ENCODE results near the gene ZFAND3. TPM values are rescaled to one million over a fixed set of nuclear protein-coding genes. Genes with fewer than 3 reads are reported as not detected.

ZFAND3 gene
- total RNA-seq, 1 experiment from 2014 or later: 34.7 TPM

DNA sequence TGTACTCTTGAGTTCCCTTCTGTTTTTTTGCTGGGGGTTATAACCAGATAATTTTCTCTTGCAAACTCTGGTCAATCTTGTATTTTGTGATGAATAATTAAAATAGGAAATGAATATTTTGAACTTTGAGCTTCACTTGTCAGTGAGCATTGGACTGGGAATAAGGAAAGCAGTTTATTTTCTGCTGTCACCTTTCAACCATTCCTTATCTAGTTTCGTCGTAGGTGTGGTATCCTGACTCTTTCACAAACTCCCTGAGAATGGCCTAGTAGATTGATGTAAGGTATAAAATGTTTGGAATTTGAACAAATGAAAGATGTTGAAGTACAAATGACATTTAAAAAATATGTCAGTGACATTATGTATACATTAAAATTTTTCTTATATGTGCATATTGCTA, 98.0 kb downstream of the ZFAND3 start:
- no peak for DNase-seq (ENCODE audit: low spot score)
- in situ Hi-C loops (cut with HindIII; ENCODE audit: low sequenced_read_pairs): no loop called here

DNA sequence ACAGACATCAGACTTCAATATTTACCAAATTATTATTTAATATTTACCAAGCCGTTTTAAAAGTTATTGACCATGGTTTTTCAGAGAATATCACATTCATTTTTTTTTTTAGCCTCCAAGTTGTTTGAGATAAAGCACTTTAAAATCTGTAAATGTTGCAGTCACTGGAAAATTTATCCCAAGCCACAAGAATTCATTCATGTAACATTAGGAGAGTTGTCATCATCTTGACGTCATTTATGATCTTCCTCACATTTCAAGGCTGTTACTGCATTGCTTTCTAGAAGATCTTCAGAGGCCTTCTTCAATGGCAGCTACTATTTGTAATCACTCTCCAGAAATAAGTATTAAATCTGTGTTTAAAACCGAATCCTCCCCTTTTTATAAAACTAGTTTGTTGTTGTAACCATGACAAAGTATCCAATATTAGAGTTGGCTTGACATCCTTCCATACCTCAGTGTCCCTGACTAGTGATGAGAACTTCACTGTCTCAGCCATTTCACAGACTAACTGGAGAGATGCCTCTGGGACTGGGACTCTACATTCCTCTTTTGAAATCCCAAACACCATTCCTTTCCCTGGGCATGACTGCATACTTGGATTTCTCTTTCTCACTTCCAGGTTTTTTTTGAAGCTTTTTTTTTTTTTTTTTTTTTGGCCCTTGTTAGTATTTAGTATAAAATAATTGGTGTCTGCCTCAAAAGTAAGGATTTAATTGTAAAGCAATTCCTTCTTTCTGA, 100.1 kb downstream of the ZFAND3 start:
- in situ Hi-C loops (cut with HindIII; ENCODE audit: low sequenced_read_pairs): no loop called here
- no peak for DNase-seq (ENCODE audit: low spot score)

DNA sequence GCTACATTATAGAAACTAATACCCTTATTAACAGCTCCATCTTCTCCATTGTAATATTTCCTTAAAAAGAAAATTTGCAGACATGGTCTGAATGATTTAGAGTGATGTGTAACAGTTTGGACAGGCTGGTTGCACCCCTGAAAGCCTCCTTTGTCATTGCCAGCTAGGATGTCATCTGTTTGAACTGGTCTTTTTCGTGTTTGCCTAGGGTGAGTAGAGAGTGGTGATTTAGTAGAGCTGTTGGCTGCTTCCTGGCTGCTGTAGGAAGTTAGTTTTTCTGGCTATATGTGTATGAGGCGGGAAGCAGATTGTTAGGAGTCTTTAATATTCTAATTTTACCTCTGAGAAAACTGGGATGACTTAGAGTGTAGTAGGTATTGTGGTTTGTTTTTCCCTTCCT, 101.1 kb downstream of the ZFAND3 start:
- in situ Hi-C loops (cut with HindIII; ENCODE audit: low sequenced_read_pairs): no loop called here

DNA sequence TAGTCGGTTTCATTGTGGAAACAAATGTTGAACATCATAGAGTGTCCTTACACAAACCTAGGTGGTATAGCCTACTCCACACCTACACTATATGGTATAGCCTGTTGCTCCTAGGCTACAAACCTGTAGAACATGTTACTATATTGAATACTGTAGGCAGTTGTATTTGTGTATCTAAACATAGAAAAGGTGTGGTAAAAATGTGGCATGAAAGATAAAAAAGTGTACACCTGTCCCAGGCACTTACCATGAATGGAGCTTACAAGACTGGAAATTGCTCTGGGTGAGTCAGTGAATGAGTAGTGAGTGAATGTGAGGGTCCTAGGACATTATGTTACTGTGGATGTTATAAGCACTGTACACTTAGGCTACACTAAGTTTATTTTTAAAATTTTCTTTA, 103.0 kb downstream of the ZFAND3 start:
- no peak for DNase-seq (ENCODE audit: low spot score)
- in situ Hi-C loops (cut with HindIII; ENCODE audit: low sequenced_read_pairs): no loop called here

More for the DNA sequence above, 101.1 kb downstream of the ZFAND3 start:
- DNase-seq (ENCODE audit: low spot score): no peak

DNA sequence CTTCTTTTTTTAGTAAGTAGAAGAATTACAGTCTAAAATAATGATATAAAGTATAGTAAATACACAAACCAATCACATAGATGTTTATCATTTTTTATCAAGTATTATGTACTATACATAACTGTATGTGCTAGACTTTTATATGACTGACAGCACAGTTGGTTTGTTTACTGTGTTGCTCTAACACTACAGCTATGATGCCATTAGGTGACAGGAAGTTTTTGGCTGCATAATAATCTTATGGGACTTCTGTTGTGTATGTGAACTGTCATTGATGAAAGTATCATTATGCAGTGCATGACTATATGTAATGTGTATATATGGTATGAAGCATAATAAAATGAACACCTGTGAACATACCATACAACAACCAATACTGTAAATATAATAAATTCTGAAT, 104.0 kb downstream of the ZFAND3 start:
- DNase-seq (ENCODE audit: low spot score): no peak
- in situ Hi-C loops (cut with HindIII; ENCODE audit: low sequenced_read_pairs): no loop called here

DNA sequence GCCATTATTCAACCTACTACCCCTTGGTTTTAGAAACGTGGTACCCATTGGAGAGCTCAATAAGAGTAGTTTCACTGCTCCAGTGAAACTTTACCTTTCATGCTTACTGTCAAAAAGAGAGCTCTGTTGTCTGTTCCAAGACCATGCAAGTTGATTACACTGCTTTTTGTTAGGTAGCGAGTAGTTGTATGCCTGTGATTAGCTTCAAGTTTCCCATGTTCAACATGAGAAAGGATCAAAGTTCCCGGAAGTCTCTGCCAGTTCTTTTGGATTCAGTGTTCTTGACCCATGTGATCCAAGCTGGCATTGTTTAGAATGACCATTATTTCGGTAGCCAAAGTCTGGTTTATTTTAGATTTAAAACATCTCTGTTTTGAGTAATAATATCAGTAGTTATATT, 107.1 kb downstream of the ZFAND3 start:
- DNase-seq (ENCODE audit: low spot score): no peak
- in situ Hi-C loops (cut with HindIII; ENCODE audit: low sequenced_read_pairs): no loop called here

DNA sequence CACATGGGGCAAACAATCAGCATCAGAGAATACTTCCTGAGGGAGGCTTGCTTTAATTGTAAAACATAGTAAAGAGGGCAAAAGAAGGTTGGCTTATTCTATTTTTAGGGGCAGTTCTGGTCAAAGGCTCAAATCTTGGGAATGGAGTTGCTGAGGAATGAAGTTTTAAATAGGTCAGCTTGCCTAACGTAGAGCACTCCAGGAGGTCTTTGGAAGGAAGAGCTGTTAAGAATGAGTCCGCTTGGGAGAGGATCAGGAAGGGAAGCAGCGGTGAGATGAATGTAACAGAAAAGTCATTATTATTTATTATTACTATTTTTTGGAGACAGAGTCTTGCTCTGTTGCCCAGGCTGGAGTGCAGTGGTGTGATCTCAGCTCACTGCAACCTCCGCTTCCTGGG, 108.7 kb downstream of the ZFAND3 start:
- DNase-seq (ENCODE audit: low spot score): no peak
- in situ Hi-C loops (cut with HindIII; ENCODE audit: low sequenced_read_pairs): no loop called here

DNA sequence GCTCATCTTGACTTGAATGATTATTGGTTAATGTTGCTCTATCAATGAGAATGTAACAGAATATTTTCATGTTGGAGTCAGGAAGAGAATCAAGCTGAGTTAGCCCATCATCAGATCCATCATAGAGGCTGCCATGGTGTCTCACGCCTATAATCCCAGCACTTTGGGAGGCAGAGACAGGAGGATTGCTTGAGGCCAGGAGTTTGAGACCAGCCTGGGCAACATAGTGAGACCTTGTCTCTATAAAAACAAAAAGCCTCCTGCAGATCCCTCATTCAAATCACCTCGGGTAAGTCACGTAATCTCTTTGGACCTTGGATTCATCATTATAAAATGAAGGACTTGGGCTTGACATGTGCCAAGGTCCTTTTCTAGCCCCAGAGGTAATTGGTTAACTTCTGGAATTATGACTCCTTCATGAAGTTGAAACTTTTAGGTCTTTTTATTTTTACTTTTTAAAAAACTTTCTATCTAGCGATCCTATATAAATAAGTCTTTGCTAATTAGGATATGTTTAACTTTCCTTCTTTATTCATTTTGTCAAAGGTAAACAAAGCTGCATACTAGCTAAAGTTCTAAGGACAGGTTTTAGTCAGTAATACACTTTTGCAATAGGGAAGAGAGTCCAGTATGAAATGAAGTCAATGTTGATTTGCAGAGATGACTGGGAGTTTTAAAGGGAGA, 110.9 kb downstream of the ZFAND3 start:
- in situ Hi-C loops (cut with HindIII; ENCODE audit: low sequenced_read_pairs): no loop called here
- DNase-seq (ENCODE audit: low spot score): no peak

DNA sequence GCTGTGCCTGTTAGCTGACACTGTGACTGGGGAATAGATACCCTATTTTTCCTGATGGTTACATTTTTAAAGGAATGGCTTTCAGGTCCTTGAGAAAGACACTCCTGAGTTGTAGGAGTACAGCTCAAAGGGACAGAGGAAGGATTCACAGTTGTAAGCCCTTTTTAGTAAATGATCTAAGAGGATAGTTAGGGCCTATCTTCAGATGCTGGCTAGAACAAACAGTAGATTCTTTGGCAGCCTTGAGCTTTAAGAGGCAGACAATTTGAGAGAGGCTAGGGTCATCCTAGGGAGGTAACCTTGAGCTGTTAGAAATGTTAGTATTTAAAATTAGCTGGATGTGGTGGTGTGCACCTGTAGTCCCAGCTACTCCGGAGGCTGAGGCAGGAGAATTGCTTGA, 111.5 kb downstream of the ZFAND3 start:
- in situ Hi-C loops (cut with HindIII; ENCODE audit: low sequenced_read_pairs): no loop called here
- DNase-seq (ENCODE audit: low spot score): no peak

DNA sequence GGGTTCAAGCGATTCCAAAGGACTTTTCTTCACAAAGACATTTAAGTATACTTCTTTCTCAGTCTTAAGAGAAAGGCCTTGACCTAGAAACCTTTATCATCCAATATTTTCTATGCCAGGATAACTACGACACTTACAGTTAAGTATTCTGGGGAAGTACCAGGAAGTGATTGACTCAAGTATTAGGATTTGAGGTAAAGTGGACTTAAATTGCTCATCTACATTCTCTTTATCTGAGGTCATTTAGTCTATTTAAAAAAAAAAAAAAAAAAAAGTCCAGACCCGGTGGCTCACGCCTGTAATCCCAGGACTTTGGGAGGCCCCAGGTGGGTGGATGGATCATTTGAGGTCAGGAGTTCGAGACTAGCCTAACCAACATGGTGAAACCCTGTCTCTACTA, 114.7 kb downstream of the ZFAND3 start:
- in situ Hi-C loops (cut with HindIII; ENCODE audit: low sequenced_read_pairs): no loop called here
- no peak for DNase-seq (ENCODE audit: low spot score)

DNA sequence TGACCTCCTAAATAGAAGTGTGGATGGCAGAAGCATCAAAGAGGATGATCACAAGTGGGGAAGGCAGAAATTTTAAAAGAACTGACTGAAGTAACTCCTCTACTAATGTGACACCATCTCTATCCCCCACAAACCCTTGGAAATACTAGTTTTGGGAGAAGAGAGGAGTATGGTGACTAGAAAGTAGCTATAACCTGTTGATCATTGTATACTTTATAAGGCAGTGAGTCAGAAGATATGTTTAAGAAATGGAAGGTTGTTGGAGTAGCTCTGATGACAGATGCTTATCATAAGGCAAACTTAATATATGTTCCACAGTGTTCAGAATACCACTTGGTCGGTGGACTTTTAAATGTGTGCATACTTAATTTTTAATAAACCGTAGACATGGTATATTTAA, 116.6 kb downstream of the ZFAND3 start:
- DNase-seq (ENCODE audit: low spot score): no peak
- in situ Hi-C loops (cut with HindIII; ENCODE audit: low sequenced_read_pairs): no loop called here

DNA sequence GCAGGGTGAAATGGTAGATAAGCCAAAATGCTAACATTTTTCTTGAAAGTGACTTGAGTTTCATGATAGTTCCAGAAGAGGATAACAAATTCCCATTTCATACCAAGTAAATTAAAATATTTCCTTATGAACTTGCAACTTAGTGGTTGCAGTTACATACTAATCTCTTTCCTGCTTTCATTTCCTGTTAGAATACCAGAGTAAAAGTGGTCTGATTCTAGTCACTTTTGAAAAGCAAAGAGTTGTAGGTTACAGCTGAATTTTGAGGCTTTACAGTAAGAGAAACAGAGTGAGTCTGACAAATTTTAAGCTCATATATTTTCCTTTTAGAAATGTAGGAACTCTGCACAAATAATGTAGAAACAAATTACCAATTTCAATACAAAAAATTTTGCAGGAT, 117.4 kb downstream of the ZFAND3 start:
- in situ Hi-C loops (cut with HindIII; ENCODE audit: low sequenced_read_pairs): no loop called here
- no peak for DNase-seq (ENCODE audit: low spot score)

DNA sequence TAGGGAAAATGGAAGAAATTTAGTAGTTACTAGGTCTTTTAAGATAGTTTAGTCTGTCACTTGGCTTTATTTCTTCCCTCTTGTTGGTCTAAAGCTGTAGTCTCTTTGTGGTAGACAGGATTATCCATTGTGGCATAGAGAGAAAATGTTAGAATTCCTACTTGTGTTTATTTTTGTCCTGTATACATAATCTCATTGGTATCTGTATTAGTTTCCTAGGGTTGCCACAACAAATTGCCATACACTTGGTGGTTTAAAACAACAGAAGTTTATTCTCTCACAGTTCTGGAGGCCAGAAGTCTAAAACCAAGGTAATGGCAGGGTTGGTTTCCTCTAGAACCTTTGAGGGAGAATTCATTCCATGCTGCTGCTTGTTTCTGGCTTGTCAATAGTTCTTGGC, 119.4 kb downstream of the ZFAND3 start:
- in situ Hi-C loops (cut with HindIII; ENCODE audit: low sequenced_read_pairs): no loop called here

DNA sequence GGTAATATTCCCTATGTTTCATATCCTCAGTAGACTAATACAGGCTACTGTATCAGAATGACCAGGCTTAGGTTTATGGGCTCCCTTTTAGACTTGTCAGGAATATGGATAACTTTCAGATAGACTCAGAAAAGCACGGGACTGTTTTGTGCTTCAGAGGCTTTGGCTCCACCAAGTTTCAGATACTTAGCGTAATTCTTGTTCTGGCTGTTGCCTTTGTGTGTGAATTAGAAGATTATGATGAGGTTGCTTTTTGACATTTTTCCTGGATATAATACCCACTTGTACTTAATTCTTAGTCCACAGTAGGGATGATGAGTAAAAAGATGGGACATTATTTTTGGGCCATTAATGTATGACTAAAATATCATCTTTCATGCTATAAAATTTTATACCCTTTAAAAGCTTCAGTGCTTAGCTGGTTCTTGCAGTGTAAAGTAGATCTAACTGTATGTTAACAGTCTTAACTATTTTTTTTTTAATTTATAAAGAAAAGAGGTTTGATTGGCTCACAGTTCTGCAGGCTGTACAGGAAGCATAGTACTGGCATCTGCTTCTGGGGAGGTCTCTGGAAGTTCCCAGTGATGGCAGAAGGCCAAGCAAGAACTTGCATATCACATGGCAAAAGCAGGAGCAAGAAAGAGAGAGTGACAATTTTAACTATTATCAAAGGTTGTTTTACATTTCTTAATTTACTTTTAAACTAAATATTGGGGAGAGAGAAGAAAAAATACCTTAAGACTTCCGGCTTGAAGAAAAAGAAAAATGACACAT, 120.7 kb downstream of the ZFAND3 start:
- peak; percentile 40 for DNase-seq (ENCODE audit: low spot score)
- in situ Hi-C loops (cut with HindIII; ENCODE audit: low sequenced_read_pairs): no loop called here

More for the DNA sequence above, 119.4 kb downstream of the ZFAND3 start:
- no peak for DNase-seq (ENCODE audit: low spot score)

DNA sequence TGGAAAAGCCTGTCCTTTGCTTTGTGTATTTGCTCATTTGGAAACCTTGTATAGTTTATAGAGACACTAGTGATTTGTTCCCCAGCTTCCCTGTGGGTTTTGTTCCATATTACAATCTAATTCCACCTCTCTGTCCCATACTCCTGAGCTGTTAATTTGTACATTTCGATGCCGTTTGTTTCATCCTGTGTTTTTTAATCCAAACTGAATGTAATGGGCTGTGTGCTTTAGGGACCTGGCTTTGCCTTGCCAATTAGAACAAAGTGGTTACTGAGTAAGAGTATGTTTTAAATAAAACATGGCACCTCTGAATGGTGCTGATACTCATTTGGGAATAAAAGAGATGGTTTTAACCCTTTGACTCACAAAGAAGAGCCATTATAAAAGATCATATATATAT, 122.3 kb downstream of the ZFAND3 start:
- in situ Hi-C loops (cut with HindIII; ENCODE audit: low sequenced_read_pairs): no loop called here
- peak; percentile 16 for DNase-seq (ENCODE audit: low spot score)

DNA sequence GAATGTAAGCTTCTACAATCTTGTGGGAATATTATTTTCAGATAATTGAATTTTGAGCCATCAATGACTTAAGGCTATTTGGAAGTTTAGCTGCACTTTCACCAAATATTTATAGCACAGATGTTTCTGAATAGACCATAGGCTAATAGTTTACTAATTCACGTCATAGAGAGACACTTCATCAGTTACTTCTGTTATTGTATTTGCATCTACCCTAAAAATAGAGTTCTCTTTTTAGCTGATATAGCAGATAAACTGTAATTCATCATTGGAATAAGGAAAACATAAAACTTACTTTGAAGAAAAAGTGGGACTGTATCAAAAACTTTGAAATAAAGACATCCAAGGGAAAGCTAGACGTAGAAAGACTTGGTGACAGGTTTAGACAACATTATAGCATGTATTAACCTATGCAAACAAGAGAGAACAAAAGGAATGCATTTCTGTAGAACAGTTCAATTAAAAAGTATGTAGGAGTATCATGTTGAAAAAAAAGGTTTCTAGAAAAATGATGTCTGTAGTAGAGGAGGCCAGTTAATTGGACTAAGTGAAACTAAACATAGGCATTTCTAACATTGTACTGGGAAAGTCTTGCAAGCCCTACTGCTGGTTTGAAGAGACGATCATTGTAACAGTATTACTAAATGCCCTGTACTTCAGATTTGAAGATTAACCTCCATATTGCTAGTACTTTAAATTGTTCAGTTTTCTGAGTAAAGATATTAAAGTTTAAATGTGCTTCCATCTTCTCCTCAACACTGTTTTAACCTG, 123.3 kb downstream of the ZFAND3 start:
- no peak for DNase-seq (ENCODE audit: low spot score)
- in situ Hi-C loops (cut with HindIII; ENCODE audit: low sequenced_read_pairs): no loop called here

DNA sequence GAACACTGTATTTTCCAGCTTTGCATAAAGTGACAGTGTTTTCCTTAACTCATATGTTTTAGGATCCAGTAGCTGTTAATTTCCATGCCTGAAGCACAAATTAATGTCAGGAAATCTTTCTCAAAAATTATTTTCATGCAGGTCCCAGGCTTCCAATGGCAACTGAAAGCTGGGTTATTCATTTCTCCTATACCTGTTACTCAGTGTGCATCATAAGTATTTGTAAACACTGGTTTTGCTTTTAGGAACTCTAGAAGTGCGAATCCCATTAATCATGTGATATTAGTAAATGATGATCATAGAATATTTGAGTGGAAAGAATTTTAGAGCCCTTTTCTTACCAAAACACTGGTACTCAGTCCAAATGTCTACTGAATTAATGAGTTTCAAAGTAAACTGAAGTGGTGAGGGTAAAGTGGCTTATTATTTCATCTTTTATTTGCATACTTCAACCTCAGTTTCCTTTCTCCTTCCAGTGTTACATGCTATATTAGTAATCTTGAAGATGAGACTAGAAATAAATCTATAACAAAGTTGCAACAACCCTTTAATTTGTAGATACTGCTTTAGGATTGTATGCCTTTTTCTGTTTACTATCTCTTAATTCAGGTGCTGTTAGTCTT, 124.0 kb downstream of the ZFAND3 start:
- no peak for DNase-seq (ENCODE audit: low spot score)
- in situ Hi-C loops (cut with HindIII; ENCODE audit: low sequenced_read_pairs): no loop called here

DNA sequence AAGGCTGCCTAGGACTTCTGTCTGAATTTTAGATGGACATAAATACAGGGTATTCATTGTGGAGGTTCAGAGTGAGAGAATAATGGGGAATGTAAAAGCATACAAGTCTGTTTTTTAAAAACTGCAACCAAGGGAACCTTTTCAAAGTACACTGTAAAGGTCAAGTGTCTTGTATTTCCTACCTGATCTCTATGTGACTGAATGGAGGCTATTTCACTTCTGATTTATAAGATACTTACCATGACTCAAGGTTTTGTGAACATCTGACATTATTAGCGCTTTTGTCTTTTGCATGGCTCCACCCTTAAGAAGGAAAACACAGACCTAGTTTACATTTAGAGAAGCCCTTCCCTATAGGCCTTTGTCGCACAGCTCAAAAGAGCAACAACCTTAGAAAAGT, 126.5 kb downstream of the ZFAND3 start:
- in situ Hi-C loops (cut with HindIII; ENCODE audit: low sequenced_read_pairs): no loop called here
- DNase-seq (ENCODE audit: low spot score): no peak

DNA sequence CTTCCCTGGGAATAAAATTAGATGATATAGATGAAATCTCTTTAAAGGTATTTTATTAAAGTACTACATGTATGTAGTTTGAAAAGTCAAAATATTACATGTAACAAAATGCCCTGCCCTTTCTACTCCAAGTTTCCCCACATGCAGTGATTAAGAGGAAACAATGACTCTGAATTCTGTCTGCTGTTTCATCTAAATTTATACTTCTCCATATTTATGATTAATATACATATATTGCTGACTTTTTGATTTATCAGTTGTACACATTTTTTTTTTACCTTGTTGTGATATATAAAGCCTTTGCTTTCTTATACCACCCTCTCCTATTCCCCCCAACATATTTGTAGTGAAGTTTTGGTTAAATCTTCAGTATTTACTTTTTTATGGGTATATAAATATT, 127.9 kb downstream of the ZFAND3 start:
- in situ Hi-C loops (cut with HindIII; ENCODE audit: low sequenced_read_pairs): no loop called here
- DNase-seq (ENCODE audit: low spot score): no peak

All from G401 (cell line).